ENCODE results near the gene STOX1. TPM values are rescaled to one million over a fixed set of nuclear protein-coding genes. Genes with fewer than 3 reads are reported as not detected.
A peak's percentile ranks its signal among the peaks of the same experiment; 100 is the strongest.
"Not testable (repeated sequence)": the region's sequence is repeated elsewhere in the genome, so short reads cannot be mapped to it uniquely, and the experiment has no call there.

STOX1 gene
- total RNA-seq, 2 donors from 2014 or later, result 0.12 TPM; not detected in 1

GRCh38 chr10:68812420-68812819, 14.9 kb upstream of the STOX1 start:
- no peaks in the 10 kb centered on the region for H3K36me3 Mint-ChIP-seq (ENCODE audit: low read depth)
- H3K27ac Mint-ChIP-seq, result no peak overlapping the region
- no peak overlapping the region for H3K4me3 Mint-ChIP-seq
- DNase-seq (no peak), ATAC-seq (no peak)
- no peaks in the 10 kb centered on the region for H3K9me3 ChIP-seq (ENCODE audit: control insufficient read depth, low read length, poor library complexity, severe bottlenecking)
- H3K27me3 Mint-ChIP-seq, result no peaks in the 10 kb centered on the region
- no peaks in the 10 kb centered on the region for H3K4me1 Mint-ChIP-seq

- H3K36me3 Mint-ChIP-seq (ENCODE audit: low read depth), result no peaks in the 10 kb centered on the region
- no peak overlapping the region for H3K4me3 Mint-ChIP-seq
- no peak for ATAC-seq
- H3K27ac Mint-ChIP-seq, result no peak overlapping the region
- H3K9me3 ChIP-seq (ENCODE audit: control insufficient read depth, low read length, poor library complexity, severe bottlenecking), result no peaks in the 10 kb centered on the region
- no peak for DNase-seq
- H3K4me1 Mint-ChIP-seq, result no peaks in the 10 kb centered on the region
- H3K27me3 Mint-ChIP-seq, result no peaks in the 10 kb centered on the region
Measured at GRCh38 chr10:68813559-68813958, 13.8 kb upstream of the STOX1 start.

GRCh38 chr10:68816796-68817412, 10.4 kb upstream of the STOX1 start:
- Mint-ChIP-seq H3K4me1 (peaks cover 2% of the 10 kb centered on the region), H3K4me3 (no peak overlapping the region), H3K27me3 (no peaks in the 10 kb centered on the region), H3K36me3 (ENCODE audit: low read depth) (peaks cover 2% of the 10 kb centered on the region), H3K27ac (peak overlapping the region; percentile 41)
- no peak for ATAC-seq
- no peaks in the 10 kb centered on the region for H3K9me3 ChIP-seq (ENCODE audit: control insufficient read depth, low read length, poor library complexity, severe bottlenecking)
- no peak for DNase-seq

- H3K27ac Mint-ChIP-seq; DNase-seq; H3K9me3 ChIP-seq (ENCODE audit: control insufficient read depth, low read length, poor library complexity, severe bottlenecking); H3K4me3 Mint-ChIP-seq; H3K27me3 Mint-ChIP-seq; H3K4me1 Mint-ChIP-seq; H3K36me3 Mint-ChIP-seq (ENCODE audit: low read depth); ATAC-seq: not testable (repeated sequence)
Measured at GRCh38 chr10:68820359-68820758, 7.0 kb upstream of the STOX1 start.

GRCh38 chr10:68822626-68823025, 4.7 kb upstream of the STOX1 start:
- DNase-seq, H3K27me3 Mint-ChIP-seq, H3K27ac Mint-ChIP-seq: not testable (repeated sequence)

GRCh38 chr10:68827592-68827959, 245 bp downstream of the STOX1 start:
- H3K27ac Mint-ChIP-seq; DNase-seq; H3K9me3 ChIP-seq (ENCODE audit: control insufficient read depth, low read length, poor library complexity, severe bottlenecking); H3K4me1 Mint-ChIP-seq; H3K27me3 Mint-ChIP-seq; H3K36me3 Mint-ChIP-seq (ENCODE audit: low read depth): not testable (repeated sequence)
- peak; percentile 64 for ATAC-seq
- H3K4me3 Mint-ChIP-seq, result peak overlapping the region; percentile 80

More at GRCh38 chr10:68822626-68823025, 4.7 kb upstream of the STOX1 start:
- not testable (repeated sequence) for H3K36me3 Mint-ChIP-seq (ENCODE audit: low read depth); H3K4me3 Mint-ChIP-seq; H3K4me1 Mint-ChIP-seq; H3K9me3 ChIP-seq (ENCODE audit: control insufficient read depth, low read length, poor library complexity, severe bottlenecking); ATAC-seq

GRCh38 chr10:68828083-68828601, 811 bp downstream of the STOX1 start:
- H3K27me3 Mint-ChIP-seq, H3K27ac Mint-ChIP-seq: not testable (repeated sequence)
- DNase-seq, result peak in 1 of 3 donors; percentile 21

GRCh38 chr10:68828833-68829232, 1.5 kb downstream of the STOX1 start:
- H3K27me3 Mint-ChIP-seq, result peaks cover 7% of the 10 kb centered on the region
- no peak for DNase-seq
- H3K27ac Mint-ChIP-seq, result no peak overlapping the region
- no peaks in the 10 kb centered on the region for H3K36me3 Mint-ChIP-seq (ENCODE audit: low read depth)
- no peaks in the 10 kb centered on the region for H3K9me3 ChIP-seq (ENCODE audit: control insufficient read depth, low read length, poor library complexity, severe bottlenecking)
- ATAC-seq, result no peak
- H3K4me1 Mint-ChIP-seq, result peaks cover 2% of the 10 kb centered on the region
- H3K4me3 Mint-ChIP-seq, result peak overlapping the region; percentile 60

More at GRCh38 chr10:68828083-68828601, 811 bp downstream of the STOX1 start:
- H3K9me3 ChIP-seq (ENCODE audit: control insufficient read depth, low read length, poor library complexity, severe bottlenecking); H3K36me3 Mint-ChIP-seq (ENCODE audit: low read depth); H3K4me1 Mint-ChIP-seq: not testable (repeated sequence)
- H3K4me3 Mint-ChIP-seq, result peak overlapping the region; percentile 64
- peak; percentile 68 for ATAC-seq

GRCh38 chr10:68829521-68829920, 2.2 kb downstream of the STOX1 start:
- no peak for ATAC-seq
- Mint-ChIP-seq H3K27ac (no peak overlapping the region), H3K4me1 (peaks cover 5% of the 10 kb centered on the region), H3K36me3 (ENCODE audit: low read depth) (no peaks in the 10 kb centered on the region), H3K27me3 (peaks cover 11% of the 10 kb centered on the region), H3K4me3 (no peak overlapping the region)
- H3K9me3 ChIP-seq (ENCODE audit: control insufficient read depth, low read length, poor library complexity, severe bottlenecking), result no peaks in the 10 kb centered on the region
- DNase-seq, result no peak

- no peak overlapping the region for H3K4me3 Mint-ChIP-seq
- peaks cover 11% of the 10 kb centered on the region for H3K27me3 Mint-ChIP-seq
- no peak overlapping the region for H3K27ac Mint-ChIP-seq
- ATAC-seq (no peak), DNase-seq (no peak)
- H3K4me1 Mint-ChIP-seq, result peaks cover 5% of the 10 kb centered on the region
- H3K36me3 Mint-ChIP-seq (ENCODE audit: low read depth), result no peaks in the 10 kb centered on the region
- no peaks in the 10 kb centered on the region for H3K9me3 ChIP-seq (ENCODE audit: control insufficient read depth, low read length, poor library complexity, severe bottlenecking)
Measured at GRCh38 chr10:68829952-68830351, 2.6 kb downstream of the STOX1 start.

GRCh38 chr10:68831961-68832455, 4.7 kb downstream of the STOX1 start:
- Mint-ChIP-seq H3K27me3 (peaks cover 11% of the 10 kb centered on the region), H3K27ac (no peak overlapping the region), H3K4me1 (peaks cover 3% of the 10 kb centered on the region), H3K4me3 (no peak overlapping the region), H3K36me3 (ENCODE audit: low read depth) (no peaks in the 10 kb centered on the region)
- no peak for ATAC-seq
- no peak for DNase-seq
- no peaks in the 10 kb centered on the region for H3K9me3 ChIP-seq (ENCODE audit: control insufficient read depth, low read length, poor library complexity, severe bottlenecking)

GRCh38 chr10:68832601-68833000, 5.3 kb downstream of the STOX1 start:
- DNase-seq, result no peak
- no peak overlapping the region for H3K27ac Mint-ChIP-seq
- H3K36me3 Mint-ChIP-seq (ENCODE audit: low read depth), result no peaks in the 10 kb centered on the region
- peaks cover 3% of the 10 kb centered on the region for H3K4me1 Mint-ChIP-seq
- no peak overlapping the region for H3K4me3 Mint-ChIP-seq
- H3K27me3 Mint-ChIP-seq, result peaks cover 12% of the 10 kb centered on the region
- ATAC-seq, result no peak
- H3K9me3 ChIP-seq (ENCODE audit: control insufficient read depth, low read length, poor library complexity, severe bottlenecking), result no peaks in the 10 kb centered on the region

- no peak overlapping the region for H3K27ac Mint-ChIP-seq
- ATAC-seq, result no peak
- no peak for DNase-seq
Measured at GRCh38 chr10:68837626-68838322, 10.4 kb downstream of the STOX1 start.

More at GRCh38 chr10:68837626-68838322, 10.4 kb downstream of the STOX1 start:
- Mint-ChIP-seq H3K4me3 (no peak overlapping the region), H3K4me1 (peaks cover 3% of the 10 kb centered on the region), H3K27me3 (peaks cover 12% of the 10 kb centered on the region), H3K36me3 (ENCODE audit: low read depth) (no peaks in the 10 kb centered on the region)
- H3K9me3 ChIP-seq (ENCODE audit: control insufficient read depth, low read length, poor library complexity, severe bottlenecking), result no peaks in the 10 kb centered on the region
